Sigmoid colon (tissue), 4 donors: ENCODE results near the gene BACE2.

Experiments used
- EP300 ChIP-seq, 4 donors: sonication (generic); formaldehyde crosslinking; IDR thresholded peaks; one replicate each; pipeline ENCODE4 v1.6.1; 2017; ENCODE audit warnings: antibody characterized with exemption in 4 of 4
- POLR2A ChIP-seq, 2 donors: fragments of 450-650 bp; IDR thresholded peaks; one replicate each; pipeline ENCODE4 v1.6.1; 2016; ENCODE audit warnings: antibody characterized with exemption in 2 of 2, mild to moderate bottlenecking in 2 of 2, moderate library complexity in 2 of 2
- TF ChIP-seq, protein P1 (sequence below), 4 experiments: fragments of 450-650 bp in 3 of 4; fragments of 200-600 bp in 1 of 4; IDR thresholded peaks; one replicate each; pipeline ENCODE4 v1.5.1; 2016 to 2019; ENCODE audit warnings: antibody characterized with exemption in 4 of 4, mild to moderate bottlenecking in 3 of 4, moderate library complexity in 2 of 4

DNA sequence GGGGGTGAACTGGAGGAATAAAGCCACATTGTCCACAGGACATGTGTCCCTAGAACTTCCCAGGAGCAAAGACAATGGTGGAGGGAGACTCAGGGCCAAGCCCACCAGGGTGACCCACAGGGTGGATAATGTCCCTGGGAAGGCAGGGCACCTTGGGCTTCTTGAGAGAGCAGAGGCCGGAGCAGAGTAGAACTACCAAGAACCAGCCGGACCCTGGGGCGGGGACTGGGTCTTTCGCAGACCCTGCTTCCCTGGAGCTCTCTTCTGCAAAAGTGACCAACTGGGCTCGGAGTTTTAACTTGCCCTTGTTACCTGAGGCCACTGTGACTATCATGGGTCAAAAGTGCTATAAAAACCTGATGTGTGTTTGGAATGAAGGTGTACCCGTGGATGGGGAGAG is 147.8 kb downstream of the BACE2 start:
- TF ChIP-seq, protein P1, sequence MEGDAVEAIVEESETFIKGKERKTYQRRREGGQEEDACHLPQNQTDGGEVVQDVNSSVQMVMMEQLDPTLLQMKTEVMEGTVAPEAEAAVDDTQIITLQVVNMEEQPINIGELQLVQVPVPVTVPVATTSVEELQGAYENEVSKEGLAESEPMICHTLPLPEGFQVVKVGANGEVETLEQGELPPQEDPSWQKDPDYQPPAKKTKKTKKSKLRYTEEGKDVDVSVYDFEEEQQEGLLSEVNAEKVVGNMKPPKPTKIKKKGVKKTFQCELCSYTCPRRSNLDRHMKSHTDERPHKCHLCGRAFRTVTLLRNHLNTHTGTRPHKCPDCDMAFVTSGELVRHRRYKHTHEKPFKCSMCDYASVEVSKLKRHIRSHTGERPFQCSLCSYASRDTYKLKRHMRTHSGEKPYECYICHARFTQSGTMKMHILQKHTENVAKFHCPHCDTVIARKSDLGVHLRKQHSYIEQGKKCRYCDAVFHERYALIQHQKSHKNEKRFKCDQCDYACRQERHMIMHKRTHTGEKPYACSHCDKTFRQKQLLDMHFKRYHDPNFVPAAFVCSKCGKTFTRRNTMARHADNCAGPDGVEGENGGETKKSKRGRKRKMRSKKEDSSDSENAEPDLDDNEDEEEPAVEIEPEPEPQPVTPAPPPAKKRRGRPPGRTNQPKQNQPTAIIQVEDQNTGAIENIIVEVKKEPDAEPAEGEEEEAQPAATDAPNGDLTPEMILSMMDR (IDR thresholded peaks at IDR 0.05), result no peak
- TF ChIP-seq POLR2A (IDR thresholded peaks at IDR 0.05) (no peak), EP300 (IDR thresholded peaks at IDR 0.05) (no peak)
